IMR-90 (cell line): ENCODE data around the gene PRKAR1A. TPM values are rescaled to one million over a fixed set of nuclear protein-coding genes. Genes with fewer than 3 reads are reported as not detected.

Source experiments
- ATAC-seq: fragments of 200-7000 bp; cut with Tn5 transposase; 2 replicates; pipeline ENCODE4 v1.9.1; 2020; ENCODE audit warnings: low read depth, mild to moderate bottlenecking, moderate library complexity
- BruUV-seq: library from RNA; stranded (reverse); fragments of 400-500 nt; replicated peaks from 2 replicates; lab custom pipeline; 2021; lab: Mats Ljungman, UMichigan
- CTCF ChIA-PET: fragments of 300-600 bp; formaldehyde crosslinking; extraction: SDS; loops from one replicate; lab custom pipeline; 2021; ENCODE audit warnings: antibody characterized with exemption; lab: Yijun Ruan, JAX
- POLR2A ChIA-PET: fragments of 300-600 bp; sonication (Branson Sonifier 250); formaldehyde crosslinking; loops from one replicate; lab custom pipeline; 2022; ENCODE audit warnings: antibody characterized with exemption; ENCODE audit not compliant: unreplicated experiment; lab: Charles Lee
- DNase-seq: peaks from one replicate; pipeline ENCODE4 v3.0.0; 2013
- H2AFZ ChIP-seq: replicated peaks from 2 replicates; pipeline ENCODE3; 2013; ENCODE audit warnings: low read length, mild to moderate bottlenecking; ENCODE audit not compliant: poor library complexity
- H2AK5ac ChIP-seq: 2 replicates; pipeline ENCODE4 v1.6.1; 2013; ENCODE audit warnings: low read depth, low read length, inconsistent platforms
- H2AK9ac ChIP-seq: replicated peaks from 2 replicates; pipeline ENCODE3; 2013; ENCODE audit warnings: mild to moderate bottlenecking, low read depth, low read length, moderate library complexity; ENCODE audit not compliant: poor library complexity
- H2BK120ac ChIP-seq: 2 replicates; pipeline ENCODE4 v1.6.1; 2013; ENCODE audit warnings: low read depth, low read length, inconsistent platforms
- H2BK15ac ChIP-seq: 3 replicates; pipeline ENCODE4 v1.6.1; 2013; ENCODE audit warnings: low read depth, low read length, inconsistent platforms
- H2BK20ac ChIP-seq: 2 replicates; pipeline ENCODE4 v1.6.1; 2013; ENCODE audit warnings: low read depth, mild to moderate bottlenecking, inconsistent platforms, low read length, moderate library complexity
- H2BK5ac ChIP-seq: 2 replicates; pipeline ENCODE4 v1.6.1; 2013; ENCODE audit warnings: mild to moderate bottlenecking, low read depth, low read length, inconsistent platforms; ENCODE audit not compliant: poor library complexity, severe bottlenecking
- H3K14ac ChIP-seq: replicated peaks from 2 replicates; pipeline ENCODE4 v1.6.1; 2013; ENCODE audit warnings: low read depth, low read length, inconsistent platforms
- H3K18ac ChIP-seq: 2 replicates; pipeline ENCODE4 v1.6.1; 2013; ENCODE audit warnings: low read depth, low read length, control low read depth
- H3K23ac ChIP-seq: 2 replicates; pipeline ENCODE4 v1.6.1; 2013; ENCODE audit warnings: low read depth, low read length, inconsistent platforms
- H3K27ac ChIP-seq: 2 replicates; pipeline ENCODE4 v1.5.1; 2013; ENCODE audit warnings: mild to moderate bottlenecking, control low read depth, low read length; ENCODE audit not compliant: insufficient read depth
- H3K27me3 ChIP-seq: 2 replicates; pipeline ENCODE4 v1.6.1; 2013; ENCODE audit warnings: low read length; ENCODE audit not compliant: control insufficient read depth, insufficient read depth
- H3K36me3 ChIP-seq: 2 replicates; pipeline ENCODE4 v1.6.1; 2013; ENCODE audit warnings: low read length, mixed read lengths; ENCODE audit not compliant: control insufficient read depth, insufficient read depth
- H3K4ac ChIP-seq: 2 replicates; pipeline ENCODE4 v1.6.1; 2013; ENCODE audit warnings: low read depth, low read length, inconsistent platforms
- H3K4me1 ChIP-seq: 2 replicates; pipeline ENCODE4 v1.6.1; 2013; ENCODE audit warnings: low read length, mixed read lengths; ENCODE audit not compliant: control insufficient read depth, insufficient read depth
- H3K4me2 ChIP-seq: 2 replicates; pipeline ENCODE4 v1.6.1; 2013; ENCODE audit warnings: low read depth, mild to moderate bottlenecking, control low read depth, low read length, moderate library complexity
- H3K4me3 ChIP-seq: 2 replicates; pipeline ENCODE4 v1.5.1; 2013; ENCODE audit warnings: low read depth, mild to moderate bottlenecking, control low read depth, low read length, moderate library complexity; ENCODE audit not compliant: insufficient read depth
- H3K56ac ChIP-seq: 2 replicates; pipeline ENCODE4 v1.6.1; 2013; ENCODE audit warnings: low read length, inconsistent platforms; ENCODE audit not compliant: insufficient read depth; ENCODE audit errors: extremely low read depth
- H3K79me1 ChIP-seq, 2 experiments: 2 replicates each; pipeline ENCODE4 v1.6.1; 2013; ENCODE audit warnings: low read length in 2 of 2, inconsistent platforms in 1 of 2, low read depth in 1 of 2
- H3K9ac ChIP-seq: 2 replicates; pipeline ENCODE4 v1.6.1; 2013; ENCODE audit warnings: low read depth, low read length, control low read depth
- H3K9me1 ChIP-seq: 2 replicates; pipeline ENCODE4 v1.6.1; 2013; ENCODE audit warnings: low read length, inconsistent platforms; ENCODE audit not compliant: insufficient read depth
- H3K9me3 ChIP-seq: 2 replicates; pipeline ENCODE4 v1.6.1; 2013; ENCODE audit warnings: low read length; ENCODE audit not compliant: control insufficient read depth, insufficient read depth
- H4K20me1 ChIP-seq: 2 replicates; pipeline ENCODE4 v1.6.1; 2013; ENCODE audit warnings: low read length, inconsistent platforms; ENCODE audit not compliant: insufficient read depth
- H4K5ac ChIP-seq: 2 replicates; pipeline ENCODE4 v1.6.1; 2013; ENCODE audit warnings: mild to moderate bottlenecking, low read depth, low read length, control low read depth
- H4K8ac ChIP-seq, 2 experiments: 2 replicates each; pipeline ENCODE4 v1.6.1; 2013; ENCODE audit warnings: low read depth in 2 of 2, low read length in 2 of 2, control low read depth in 1 of 2, inconsistent platforms in 1 of 2
- H4K91ac ChIP-seq: 2 replicates; pipeline ENCODE4 v1.6.1; 2013; ENCODE audit warnings: low read depth, low read length, inconsistent platforms; ENCODE audit not compliant: insufficient read depth
- BHLHE40 ChIP-seq: fragments of 150-350 bp; IDR thresholded peaks from 2 replicates; pipeline ENCODE4 v1.6.1; 2016; ENCODE audit warnings: mild to moderate bottlenecking, low read depth, low read length
- CEBPB ChIP-seq: IDR thresholded peaks from 2 replicates; pipeline ENCODE4 v1.6.1; 2012; ENCODE audit warnings: low read depth, low read length, improper control_type of control experiment
- CHD1 ChIP-seq: IDR thresholded peaks from 2 replicates; pipeline ENCODE4 v1.6.1; 2012; ENCODE audit warnings: low read depth, low read length, improper control_type of control experiment
- CTCF ChIP-seq: conservative IDR thresholded peaks from 2 replicates; pipeline ENCODE4 v1.5.1; 2012; ENCODE audit warnings: mild to moderate bottlenecking, low read depth, low read length, improper control_type of control experiment
- ELK1 ChIP-seq: fragments of 150-350 bp; IDR thresholded peaks from 2 replicates; pipeline ENCODE4 v1.6.1; 2016; ENCODE audit warnings: low read depth, mild to moderate bottlenecking, low read length, moderate library complexity, borderline replicate concordance
- MAZ ChIP-seq: IDR thresholded peaks from 2 replicates; pipeline ENCODE4 v1.6.1; 2012; ENCODE audit warnings: low read depth, mild to moderate bottlenecking, low read length, improper control_type of control experiment, moderate library complexity, borderline replicate concordance
- MXI1 ChIP-seq: IDR thresholded peaks from 2 replicates; pipeline ENCODE4 v1.6.1; 2012; ENCODE audit warnings: low read depth, mild to moderate bottlenecking, low read length, moderate library complexity, borderline replicate concordance
- NFE2L2 ChIP-seq: fragments of 150-350 bp; IDR thresholded peaks from 2 replicates; pipeline ENCODE4 v1.6.1; 2016; ENCODE audit warnings: low read depth, mild to moderate bottlenecking, low read length
- POLR2A ChIP-seq: IDR thresholded peaks from 2 replicates; pipeline ENCODE4 v1.6.1; 2012; ENCODE audit warnings: mild to moderate bottlenecking, low read depth, low read length
- RAD21 ChIP-seq: IDR thresholded peaks from 2 replicates; pipeline ENCODE4 v1.6.1; 2012; ENCODE audit warnings: low read length, improper control_type of control experiment
- RCOR1 ChIP-seq: IDR thresholded peaks from 2 replicates; pipeline ENCODE4 v1.6.1; 2012; ENCODE audit warnings: mild to moderate bottlenecking, low read length, improper control_type of control experiment; ENCODE audit not compliant: insufficient replicate concordance
- RFX5 ChIP-seq: IDR thresholded peaks from 2 replicates; pipeline ENCODE4 v1.8.0; 2012; ENCODE audit warnings: low read depth, mild to moderate bottlenecking, low read length, moderate library complexity
- SMC3 ChIP-seq: fragments of 150-350 bp; IDR thresholded peaks from 2 replicates; pipeline ENCODE4 v1.6.1; 2016; ENCODE audit warnings: low read depth, mild to moderate bottlenecking, antibody characterized with exemption, low read length, moderate library complexity
- USF2 ChIP-seq: fragments of 150-350 bp; IDR thresholded peaks from 2 replicates; pipeline ENCODE4 v1.6.1; 2017; ENCODE audit warnings: mild to moderate bottlenecking, antibody characterized with exemption, low read length, low read depth
- WGBS, 2 experiments: methylation state at CpG; one replicate each; pipeline versions ENCODE4 v1.1.5 to v1.1.7; 2013; ENCODE audit warnings: missing lambda C conversion rate in 2 of 2; ENCODE audit not compliant: insufficient read length in 1 of 2; ENCODE audit errors: extremely low coverage in 2 of 2; 5-methylcytosine and 5-hydroxymethylcytosine counted together
- dilution Hi-C: fragments of 300-500 bp; cut with HindIII; formaldehyde crosslinking; loops from one replicate; pipeline ENCODE4 v1.14.3; 2018; ENCODE audit warnings: low sequenced_read_pairs; ENCODE audit not compliant: unreplicated experiment
- in situ Hi-C: fragments of 300-500 bp; cut with MboI; formaldehyde crosslinking; loops from 3 replicates; pipeline ENCODE4 v1.14.3; 2019; ENCODE audit warnings: low sequenced_read_pairs, inconsistent platforms, mixed read lengths
- intact Hi-C: fragments of 100-400 bp; cut with micrococcal nuclease; formaldehyde crosslinking; loops from 2 replicates; pipeline ENCODE4 v1.10.0; 2022
- polyA plus RNA-seq, 3 experiments: library from polyadenylated mRNA; depleted of rRNA; stranded (reverse); fragments of >200 nt; gene quantifications; 2 replicates each; pipeline ENCODE4 v1.2.3, GENCODE V29; 2012; ENCODE audit warnings: low replicate concordance in 1 of 3
- total RNA-seq: library from RNA; depleted of rRNA; stranded (reverse); fragments of >200 nt; gene quantifications from 2 replicates; pipeline ENCODE4 v1.2.3, GENCODE V29; 2012

Gene PRKAR1A
- total and polyA plus RNA-seq, 2 of the 4 experiments (the other 2 are of a cell fraction): 145 to 256 TPM

- H3K27ac ChIP-seq: no peak overlapping the region
- no peak overlapping the region for H2BK20ac ChIP-seq
- ChIA-PET CTCF (interaction anchor here (0.6 kb wide), 1 partner anchor 474 kb away, joined by 3 read pairs; no protein-coding TSS in a partner anchor), POLR2A (no interaction called here)
- dilution Hi-C loops: no loop called here
- H3K79me1 ChIP-seq: no peaks in the 10 kb centered on the region
- intact Hi-C loops: no loop called here
- H3K27me3 ChIP-seq: peaks cover 17% of the 10 kb centered on the region
- no peak overlapping the region for H2BK5ac ChIP-seq
- H3K4ac ChIP-seq: no peak overlapping the region
- H3K9me1 ChIP-seq: no peaks in the 10 kb centered on the region
- H2AFZ ChIP-seq: no peak overlapping the region
- no peaks in the 10 kb centered on the region for H3K4me1 ChIP-seq
- no peak overlapping the region for H3K9ac ChIP-seq
- H3K14ac ChIP-seq: no peak overlapping the region
- H3K4me3 ChIP-seq: no peak overlapping the region
- H3K36me3 ChIP-seq: no peaks in the 10 kb centered on the region
- H3K9me3 ChIP-seq: no peaks in the 10 kb centered on the region
- H4K20me1 ChIP-seq: no peaks in the 10 kb centered on the region
- no peak overlapping the region for H3K56ac ChIP-seq
- H2AK5ac ChIP-seq: no peak overlapping the region
- no CpG with 5 or more reads among the region's 3 CpGs for WGBS, 2 experiments
- no peak overlapping the region for H2BK120ac ChIP-seq
- no peak overlapping the region for H4K8ac ChIP-seq
- ATAC-seq (no peak), DNase-seq (no peak)
- H2BK15ac ChIP-seq: no peak overlapping the region
- H4K5ac ChIP-seq: no peak overlapping the region
- no peak overlapping the region for H2AK9ac ChIP-seq
- no peak overlapping the region for H3K18ac ChIP-seq
- H3K4me2 ChIP-seq: no peak overlapping the region
- no peak overlapping the region for H3K23ac ChIP-seq
- H4K91ac ChIP-seq: no peak overlapping the region
- in situ Hi-C loops: no loop called here
- TF ChIP-seq MXI1 (no peak), USF2 (no peak), POLR2A (no peak), RFX5 (no peak), RCOR1 (no peak), NFE2L2 (no peak), BHLHE40 (no peak), MAZ (no peak), CTCF (no peak), RAD21 (no peak), CEBPB (no peak), SMC3 (no peak), ELK1 (no peak), CHD1 (no peak)
- BruUV-seq: no TSS peak
Measured at GRCh38 chr17:68497885-68498319, 14.3 kb upstream of the PRKAR1A start.
